Osteoblast (primary cell): ENCODE measurements around the gene ITFG2. TPM values are rescaled to one million over a fixed set of nuclear protein-coding genes. Genes with fewer than 3 reads are reported as not detected.

ENCODE experiments used
- DNase-seq: peaks from one replicate; pipeline ENCODE4 v3.0.0; 2011; ENCODE audit warnings: low spot score, mixed read lengths; ENCODE audit not compliant: insufficient read length; ENCODE audit errors: missing footprints
- H2AFZ ChIP-seq: 2 replicates; pipeline ENCODE4 v1.6.0; 2011; ENCODE audit warnings: mild to moderate bottlenecking, low read length
- H3K27ac ChIP-seq: 2 replicates; pipeline ENCODE4 v1.5.1; 2011; ENCODE audit warnings: mild to moderate bottlenecking, low read depth, low read length, moderate library complexity
- H3K27me3 ChIP-seq: 2 replicates; pipeline ENCODE4 v1.6.0; 2012; ENCODE audit warnings: mild to moderate bottlenecking, control low read depth, inconsistent platforms, low read length, moderate library complexity; ENCODE audit not compliant: insufficient read depth
- H3K36me3 ChIP-seq: 2 replicates; pipeline ENCODE4 v1.5.1; 2011; ENCODE audit warnings: mild to moderate bottlenecking, low read length, control low read depth, moderate library complexity; ENCODE audit not compliant: insufficient read depth
- H3K4me1 ChIP-seq: 2 replicates; pipeline ENCODE4 v1.5.1; 2011; ENCODE audit warnings: mild to moderate bottlenecking, low read length, control low read depth, moderate library complexity; ENCODE audit not compliant: insufficient read depth
- H3K4me2 ChIP-seq: 2 replicates; pipeline ENCODE4 v1.6.0; 2011; ENCODE audit warnings: mild to moderate bottlenecking, low read length; ENCODE audit not compliant: insufficient read depth
- H3K4me3 ChIP-seq: fragments of 200-600 bp; sonication (generic); 3 replicates; pipeline ENCODE4 v1.5.1; 2012; ENCODE audit warnings: mild to moderate bottlenecking, low read length, inconsistent platforms; ENCODE audit not compliant: insufficient read depth
- H3K79me2 ChIP-seq: 2 replicates; pipeline ENCODE4 v1.6.0; 2012; ENCODE audit warnings: mild to moderate bottlenecking, low read length, control low read depth, inconsistent platforms; ENCODE audit not compliant: insufficient read depth
- H3K9me3 ChIP-seq: 2 replicates; pipeline ENCODE4 v1.5.1; 2011; ENCODE audit warnings: low read depth, low read length, control low read depth
- H4K20me1 ChIP-seq: 2 replicates; pipeline ENCODE4 v1.6.0; 2012; ENCODE audit warnings: mild to moderate bottlenecking, low read length, control low read depth; ENCODE audit not compliant: insufficient read depth
- total RNA-seq: library from RNA; depleted of rRNA; stranded (reverse); fragments of >200 nt; gene quantifications from 2 replicates; pipeline ENCODE4 v1.2.3, GENCODE V29; 2012
- TF ChIP-seq, protein P1 (sequence below): IDR thresholded peaks from 2 replicates; pipeline ENCODE4 v1.5.1; 2011; ENCODE audit warnings: mild to moderate bottlenecking, low read depth, low read length, moderate library complexity; ENCODE audit errors: extremely low read depth

The ITFG2 gene
- total RNA-seq, 1 donor = 20.6 TPM

DNA sequence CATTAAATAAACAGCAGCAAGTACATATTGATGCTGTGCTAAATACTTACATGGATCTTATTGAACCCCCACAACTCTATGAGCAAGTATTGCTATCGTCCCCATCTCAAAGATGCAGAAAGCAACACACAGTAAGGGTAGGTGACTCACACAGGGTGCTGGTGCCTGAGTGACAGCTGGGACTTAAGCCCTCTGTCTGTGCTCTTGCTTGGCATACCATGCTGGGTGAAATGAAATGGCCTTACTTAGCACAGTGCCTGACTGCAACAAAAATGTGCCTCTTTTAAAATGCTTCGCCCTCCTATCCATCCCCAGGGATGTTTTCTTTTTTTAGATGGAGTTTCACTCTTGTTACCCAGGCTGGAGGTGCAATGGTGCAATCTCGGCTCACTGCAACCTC, 43.6 kb downstream of the ITFG2 start:
- no peaks in the 10 kb centered on the region for H3K4me1 ChIP-seq
- no peaks in the 10 kb centered on the region for H3K79me2 ChIP-seq
- H3K9me3 ChIP-seq = no peaks in the 10 kb centered on the region
- no peaks in the 10 kb centered on the region for H3K27me3 ChIP-seq
- DNase-seq = no peak
- peaks cover 5% of the 10 kb centered on the region for H3K36me3 ChIP-seq
- TF ChIP-seq, protein P1, sequence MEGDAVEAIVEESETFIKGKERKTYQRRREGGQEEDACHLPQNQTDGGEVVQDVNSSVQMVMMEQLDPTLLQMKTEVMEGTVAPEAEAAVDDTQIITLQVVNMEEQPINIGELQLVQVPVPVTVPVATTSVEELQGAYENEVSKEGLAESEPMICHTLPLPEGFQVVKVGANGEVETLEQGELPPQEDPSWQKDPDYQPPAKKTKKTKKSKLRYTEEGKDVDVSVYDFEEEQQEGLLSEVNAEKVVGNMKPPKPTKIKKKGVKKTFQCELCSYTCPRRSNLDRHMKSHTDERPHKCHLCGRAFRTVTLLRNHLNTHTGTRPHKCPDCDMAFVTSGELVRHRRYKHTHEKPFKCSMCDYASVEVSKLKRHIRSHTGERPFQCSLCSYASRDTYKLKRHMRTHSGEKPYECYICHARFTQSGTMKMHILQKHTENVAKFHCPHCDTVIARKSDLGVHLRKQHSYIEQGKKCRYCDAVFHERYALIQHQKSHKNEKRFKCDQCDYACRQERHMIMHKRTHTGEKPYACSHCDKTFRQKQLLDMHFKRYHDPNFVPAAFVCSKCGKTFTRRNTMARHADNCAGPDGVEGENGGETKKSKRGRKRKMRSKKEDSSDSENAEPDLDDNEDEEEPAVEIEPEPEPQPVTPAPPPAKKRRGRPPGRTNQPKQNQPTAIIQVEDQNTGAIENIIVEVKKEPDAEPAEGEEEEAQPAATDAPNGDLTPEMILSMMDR = no peak
- no peak overlapping the region for H2AFZ ChIP-seq
- no peaks in the 10 kb centered on the region for H4K20me1 ChIP-seq
- no peak overlapping the region for H3K27ac ChIP-seq
- no peak overlapping the region for H3K4me2 ChIP-seq
- H3K4me3 ChIP-seq = no peak overlapping the region

DNA sequence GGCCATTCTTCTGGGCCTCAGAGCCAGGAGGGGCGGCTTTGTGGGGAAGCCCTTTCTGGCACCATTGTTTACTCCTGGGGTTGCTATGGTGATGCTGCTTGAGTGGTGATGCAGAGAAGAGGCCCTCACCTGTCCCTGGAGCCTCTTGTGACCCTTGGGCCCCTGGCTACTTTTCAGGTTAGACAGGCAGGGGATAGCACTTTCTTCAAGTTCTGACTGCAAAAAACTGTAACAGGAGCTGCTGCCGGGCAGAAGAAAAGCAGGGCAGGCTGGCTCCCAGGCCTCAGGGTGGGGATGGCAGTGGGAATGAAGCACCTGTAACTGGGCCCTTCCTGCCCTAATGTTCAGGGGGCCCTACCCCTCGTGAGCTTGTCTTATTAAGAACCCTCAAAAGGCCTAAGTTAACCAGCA, 44.6 kb downstream of the ITFG2 start, which contains the start of gene TEX52:
Gene TEX52 (minus strand): TSS at position 19 of the 411 bp plus-strand sequence. CDS start 13 bp downstream, at position 6.
- no peak within 1 kb of the TSS for H2AFZ ChIP-seq
- H3K27me3 ChIP-seq = no peaks in the 10 kb centered on the region
- TF ChIP-seq, protein P1 = no peak
- peaks cover 5% of the 10 kb centered on the region for H3K36me3 ChIP-seq
- H3K79me2 ChIP-seq = no peaks in the 10 kb centered on the region
- DNase-seq = no peak
- H3K9me3 ChIP-seq = no peaks in the 10 kb centered on the region
- no peak within 1 kb of the TSS for H3K4me2 ChIP-seq
- H3K4me1 ChIP-seq = no peaks in the 10 kb centered on the region
- H3K27ac ChIP-seq = no peak within 1 kb of the TSS
- H3K4me3 ChIP-seq = no peak within 1 kb of the TSS
- no peaks in the 10 kb centered on the region for H4K20me1 ChIP-seq

DNA sequence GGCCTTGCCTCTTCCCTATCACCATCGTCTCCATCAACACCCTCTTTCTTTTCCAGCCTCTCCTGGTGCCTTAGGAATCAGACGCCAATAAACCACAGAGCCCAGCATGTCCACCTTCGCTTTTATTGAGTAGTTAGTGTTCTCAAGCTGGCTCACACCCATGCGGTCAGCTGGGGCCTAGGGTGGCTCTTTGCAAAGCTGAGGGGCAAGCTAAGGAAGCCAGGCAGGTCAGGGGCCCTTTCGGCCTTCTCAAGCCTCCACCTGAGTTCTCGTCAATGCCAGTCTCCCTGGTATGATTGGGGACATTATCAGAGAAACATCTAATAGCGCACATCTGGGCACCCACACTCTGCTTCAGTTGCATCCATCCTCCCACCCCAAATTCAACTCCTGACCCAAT, 45.1 kb downstream of the ITFG2 start:
- H3K4me1 ChIP-seq = no peaks in the 10 kb centered on the region
- no peak overlapping the region for H2AFZ ChIP-seq
- no peak for DNase-seq
- no peaks in the 10 kb centered on the region for H3K9me3 ChIP-seq
- no peak overlapping the region for H3K27ac ChIP-seq
- H3K4me2 ChIP-seq = no peak overlapping the region
- TF ChIP-seq, protein P1 = no peak
- no peak overlapping the region for H3K4me3 ChIP-seq
- H3K27me3 ChIP-seq = no peaks in the 10 kb centered on the region
- no peaks in the 10 kb centered on the region for H3K79me2 ChIP-seq
- H4K20me1 ChIP-seq = no peaks in the 10 kb centered on the region
- H3K36me3 ChIP-seq = peaks cover 5% of the 10 kb centered on the region

DNA sequence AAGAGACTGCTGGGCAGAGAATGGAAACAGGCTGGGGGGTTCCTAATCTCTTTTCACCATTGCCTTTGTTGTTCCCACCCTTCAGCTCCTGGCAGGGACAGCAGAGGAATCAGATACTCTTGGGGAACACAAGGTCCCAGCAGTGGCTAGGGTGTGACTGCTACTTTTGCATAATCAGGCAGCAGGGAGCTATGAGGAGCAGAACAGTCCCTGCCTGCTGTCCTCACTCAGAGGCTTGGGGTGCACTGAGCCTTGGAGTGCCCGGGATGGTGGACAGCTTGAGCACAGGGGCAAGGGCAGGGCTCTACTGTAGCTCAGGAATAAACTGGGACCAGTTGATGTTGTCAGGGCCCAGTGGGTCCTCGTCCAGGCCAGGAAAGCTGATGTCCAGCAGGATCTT, 45.9 kb downstream of the ITFG2 start:
- Histone ChIP-seq H2AFZ (no peak overlapping the region), H4K20me1 (no peaks in the 10 kb centered on the region), H3K36me3 (peaks cover 12% of the 10 kb centered on the region), H3K27ac (no peak overlapping the region), H3K4me3 (no peak overlapping the region), H3K79me2 (no peaks in the 10 kb centered on the region), H3K4me2 (no peak overlapping the region), H3K4me1 (no peaks in the 10 kb centered on the region), H3K27me3 (no peaks in the 10 kb centered on the region), H3K9me3 (no peaks in the 10 kb centered on the region)
- TF ChIP-seq, protein P1 = no peak
- no peak for DNase-seq
